GM21528 (cell line): ENCODE data around the gene PHKG2.

Experiments
- ATAC-seq: cut with Tn5 transposase; IDR thresholded peaks from one replicate; pipeline ENCODE4 v1.9.1; 2021; ENCODE audit warnings: mild to moderate bottlenecking, moderate library complexity; ENCODE audit not compliant: unreplicated experiment, low FRiP score

The PHKG2 gene

GRCh38 chr16:30786936-30787612 lies 38.8 kb downstream of the PHKG2 start, which contains the start of gene ZNF629:
Gene ZNF629, minus strand, starts transcription at chr16:30787205. Its CDS starts 2,723 bp downstream, at chr16:30784482.
- no peak for ATAC-seq

- ATAC-seq: no peak
These were observed 39.6 kb downstream of the PHKG2 start for GRCh38 chr16:30787613-30788378.

GRCh38 chr16:30793508-30794069 lies 45.4 kb downstream of the PHKG2 start:
- no peak for ATAC-seq

GRCh38 chr16:30794634-30795033 lies 46.4 kb downstream of the PHKG2 start:
- ATAC-seq: no peak

- no peak for ATAC-seq
These were observed 49.6 kb downstream of the PHKG2 start for GRCh38 chr16:30797670-30798309.
